Stimulated activated CD4-positive, alpha-beta T cell treated with anti-CD3 and anti-CD28 coated beads, Interleukin-2, amount 100 ng/mL, for 4 hours (primary cell): Measurements from ENCODE around the gene GRID1.
"Not testable (repeated sequence)": the region's sequence is repeated elsewhere in the genome, so short reads cannot be mapped to it uniquely, and the experiment has no call there.

Experiments
- DNase-seq: peaks from one replicate; pipeline ENCODE4 v3.0.0-alpha.2; 2020; ENCODE audit warnings: low read depth

GRID1 gene

DNA sequence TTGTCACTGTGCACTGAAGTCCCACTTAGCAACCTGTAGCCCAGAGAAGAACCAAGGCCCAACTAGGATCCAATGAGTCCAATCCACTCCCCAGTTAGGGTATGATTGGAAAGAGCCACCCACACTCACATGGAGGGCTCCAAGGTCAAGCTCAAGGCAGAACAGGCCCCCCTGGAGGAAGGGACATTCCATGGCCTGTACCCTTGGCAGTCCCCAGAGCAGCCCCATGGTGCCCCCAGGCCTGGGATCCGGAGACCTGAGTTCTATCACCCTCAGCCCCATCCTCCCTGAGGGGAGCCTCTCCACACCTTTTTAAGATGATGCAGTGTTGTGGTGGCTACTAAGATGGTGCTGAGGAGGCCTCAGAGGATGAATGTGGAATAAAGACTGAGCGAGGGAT, 231.4 kb downstream of the GRID1 start:
- DNase-seq = no peak

DNA sequence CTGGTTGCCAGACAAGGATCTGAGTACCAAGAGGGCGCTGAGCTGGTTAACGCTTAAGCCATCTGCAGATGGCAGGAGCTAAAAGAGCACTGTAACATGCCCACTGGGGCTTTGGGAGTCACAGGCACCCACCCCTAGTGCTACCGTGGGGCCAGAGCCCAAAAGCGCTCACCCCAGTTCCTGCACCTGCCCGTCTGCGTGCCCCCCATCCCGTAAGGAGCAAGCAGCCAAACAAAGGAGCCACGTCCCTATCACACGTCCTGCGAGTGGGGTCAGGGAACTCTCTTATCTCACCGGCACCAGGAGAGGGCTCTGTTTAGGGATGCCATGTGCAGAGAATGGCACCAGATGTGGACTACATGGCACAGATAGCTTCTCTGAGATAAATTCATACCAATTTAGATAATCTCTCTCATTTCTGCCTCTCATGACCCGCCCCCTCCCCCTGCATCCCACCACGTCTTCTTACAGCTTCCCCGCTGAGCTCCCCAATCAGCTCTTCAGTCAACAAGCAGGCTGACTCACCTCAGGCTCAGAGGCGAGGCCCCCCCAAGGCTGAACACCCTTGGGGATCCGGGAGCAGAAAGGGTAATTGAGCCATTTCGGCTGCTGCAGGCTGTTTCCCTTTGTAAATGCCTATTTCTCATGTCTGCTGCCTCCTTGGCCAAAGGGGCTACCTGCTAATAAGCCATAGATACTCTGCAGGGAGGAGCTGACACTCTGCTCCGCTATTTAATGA, 235.7 kb downstream of the GRID1 start:
- no peak for DNase-seq

DNA sequence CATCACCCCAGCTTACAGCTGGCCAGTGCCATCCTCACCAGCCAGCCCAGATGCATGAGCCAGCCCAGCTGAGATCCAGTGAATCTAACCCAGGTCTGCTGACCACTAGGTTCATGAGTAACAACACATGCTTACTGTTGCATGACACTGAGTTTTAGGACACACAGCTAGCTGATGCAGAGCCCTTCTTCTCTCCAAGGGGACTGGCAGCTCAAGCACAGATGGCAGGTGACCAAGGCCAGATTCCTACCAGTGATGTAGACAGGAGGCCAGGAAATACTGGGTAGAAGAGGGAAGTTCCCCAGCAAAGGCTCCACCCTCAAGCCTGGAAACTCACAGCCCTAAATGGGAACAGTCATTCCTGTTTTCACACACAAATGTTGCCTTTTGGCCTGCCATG, 236.6 kb downstream of the GRID1 start:
- DNase-seq = no peak

DNA sequence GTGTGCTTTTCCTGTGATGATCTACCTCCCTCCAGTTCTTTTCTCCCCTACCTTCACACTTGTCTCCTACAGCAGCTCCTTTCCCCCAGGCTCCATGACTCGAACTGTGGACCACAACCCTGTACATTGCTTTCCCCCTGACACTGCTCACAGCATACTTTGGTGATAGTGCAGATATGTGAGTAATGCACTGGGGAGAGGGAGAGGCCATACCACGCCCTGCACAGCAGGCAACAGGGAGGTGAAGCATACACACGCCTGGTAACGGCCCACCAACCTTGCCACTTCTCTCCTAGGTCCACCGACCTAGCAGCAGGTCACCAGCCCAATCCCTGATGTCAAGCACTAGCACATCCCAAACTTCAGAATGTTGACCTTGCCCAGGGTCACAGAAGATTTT, 238.2 kb downstream of the GRID1 start:
- no peak for DNase-seq

DNA sequence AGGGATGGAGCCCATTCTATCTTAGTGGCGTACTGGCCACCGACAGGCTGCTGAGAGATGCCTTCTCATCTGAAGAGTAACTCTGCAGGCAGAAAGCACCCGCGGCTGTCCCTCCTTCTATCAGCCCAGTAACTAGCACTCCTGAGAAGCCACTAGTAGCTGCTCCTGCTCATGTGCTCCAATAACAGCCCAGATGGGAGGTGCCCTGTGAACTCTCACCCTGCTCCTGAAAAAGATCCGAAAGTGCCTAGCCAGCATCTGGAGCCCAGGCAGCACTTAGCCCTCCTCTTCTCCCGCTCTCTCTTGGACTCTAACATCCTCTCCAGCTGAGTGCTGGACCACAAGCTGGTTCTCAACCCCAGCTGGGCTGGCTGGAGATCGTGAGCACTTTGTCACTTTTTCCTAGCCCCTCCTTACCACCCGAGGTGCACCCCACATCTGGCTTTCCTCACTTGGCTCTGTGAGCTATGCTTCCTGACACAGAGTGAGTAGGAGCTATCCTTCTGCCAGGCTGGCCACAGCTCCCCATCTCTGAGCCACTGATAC, 239.2 kb downstream of the GRID1 start:
- no peak for DNase-seq

DNA sequence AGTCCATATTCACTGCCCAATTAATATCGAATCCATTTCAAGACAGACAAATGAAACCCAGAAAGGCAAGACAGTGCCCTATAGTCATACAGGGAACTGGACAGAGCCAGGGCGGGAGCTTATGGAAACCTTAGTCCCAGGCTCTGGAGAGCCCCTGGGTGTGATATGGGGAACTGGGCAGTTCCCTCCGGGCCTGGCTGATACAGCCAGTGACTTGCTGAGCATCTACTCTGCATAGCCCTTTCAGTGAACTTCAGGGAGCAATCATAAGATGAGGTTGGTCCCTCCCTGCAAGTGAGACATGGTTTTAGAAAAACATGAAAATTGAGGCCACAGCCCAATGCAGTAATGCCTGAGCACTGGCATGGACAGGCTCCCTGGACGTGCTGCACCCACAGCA, 241.9 kb downstream of the GRID1 start:
- DNase-seq = no peak

DNA sequence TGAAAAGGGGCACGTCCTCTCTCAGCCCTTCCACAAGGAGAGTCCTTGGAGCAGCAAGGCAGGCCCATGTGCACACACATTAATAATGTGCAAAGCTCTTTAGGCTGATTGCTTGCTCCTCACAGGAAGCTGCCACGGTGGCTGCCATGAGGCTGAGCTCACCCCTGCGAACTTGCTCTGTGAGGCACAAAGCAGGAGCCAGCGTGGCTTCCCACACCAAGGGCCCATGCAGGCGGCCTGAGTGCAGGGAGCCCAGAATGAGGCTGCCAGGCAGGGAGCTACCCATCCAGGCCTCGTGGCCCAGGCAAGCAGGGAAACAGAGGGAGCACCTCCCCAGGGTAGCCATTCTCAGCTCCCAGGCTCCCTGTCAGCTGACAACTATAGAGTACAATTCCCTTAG, 242.9 kb downstream of the GRID1 start:
- no peak for DNase-seq

DNA sequence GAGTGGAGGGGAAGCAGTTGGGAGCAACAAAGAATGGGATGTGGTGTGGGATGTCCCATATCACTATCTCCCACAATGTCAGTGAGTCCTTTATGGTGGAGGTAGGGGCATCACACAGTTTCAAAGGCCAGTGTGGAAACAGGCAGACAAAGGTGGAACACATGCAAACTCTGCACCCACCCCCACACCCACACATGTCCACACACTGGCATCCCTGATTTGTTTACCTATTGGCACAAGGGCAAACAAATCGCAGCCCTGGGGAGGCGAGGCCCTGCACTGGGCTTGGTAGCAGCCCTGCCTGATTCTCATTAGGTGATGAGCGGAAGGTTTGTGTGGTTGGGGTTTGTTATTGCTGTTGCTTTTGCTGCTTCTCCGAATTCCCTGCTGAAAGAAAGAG, 243.3 kb downstream of the GRID1 start:
- no peak for DNase-seq

DNA sequence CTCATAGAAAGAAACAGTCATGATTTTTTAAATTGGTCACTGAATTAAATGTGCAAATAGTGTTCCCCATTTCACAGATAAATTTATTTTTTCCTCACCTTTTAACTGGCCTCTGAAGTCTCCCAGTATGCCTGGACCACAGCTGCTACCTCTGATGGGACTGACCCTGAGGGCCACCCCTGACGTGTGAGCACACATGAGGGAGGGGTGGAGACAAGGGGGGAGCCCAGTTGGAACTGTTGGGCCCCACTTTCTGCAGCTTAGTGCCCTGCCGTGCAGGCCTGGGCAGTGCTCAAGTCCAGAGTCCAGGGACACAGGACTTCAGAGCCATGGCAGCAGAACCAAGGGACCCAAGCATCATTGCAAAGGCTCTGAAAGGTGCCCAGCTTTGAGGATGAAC, 243.9 kb downstream of the GRID1 start:
- DNase-seq = no peak

DNA sequence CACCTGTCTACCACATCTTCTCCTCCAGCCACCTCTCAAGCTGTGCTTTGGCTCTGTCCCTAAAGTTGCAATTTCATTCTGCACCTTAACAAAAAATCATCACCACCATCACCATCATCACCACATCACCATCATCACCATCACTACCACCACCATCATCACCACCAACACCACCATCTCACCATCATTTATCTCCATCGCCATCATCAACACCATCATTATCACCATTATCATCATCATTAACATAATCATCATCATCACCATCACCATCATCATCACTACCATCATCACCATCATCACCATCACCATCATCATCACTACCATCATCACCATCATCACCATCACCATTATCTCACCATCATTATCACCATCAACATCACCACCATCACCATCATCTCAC, 245.4 kb downstream of the GRID1 start:
- DNase-seq = no peak

DNA sequence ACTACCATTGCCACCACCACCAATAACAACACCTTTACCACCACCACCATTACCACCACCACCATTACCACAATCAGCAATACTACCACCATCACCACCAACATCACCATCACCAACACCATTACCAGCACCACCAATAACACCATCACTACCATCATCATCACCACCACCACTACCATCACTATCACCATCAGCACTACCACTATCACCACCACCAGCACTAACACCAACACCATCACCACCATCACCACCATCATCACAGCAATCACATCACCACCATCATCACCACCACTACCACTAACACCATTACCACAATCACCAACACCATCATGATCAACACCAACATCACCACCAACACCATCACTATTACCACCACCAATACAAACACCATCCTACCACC, 249.5 kb downstream of the GRID1 start:
- DNase-seq = no peak

DNA sequence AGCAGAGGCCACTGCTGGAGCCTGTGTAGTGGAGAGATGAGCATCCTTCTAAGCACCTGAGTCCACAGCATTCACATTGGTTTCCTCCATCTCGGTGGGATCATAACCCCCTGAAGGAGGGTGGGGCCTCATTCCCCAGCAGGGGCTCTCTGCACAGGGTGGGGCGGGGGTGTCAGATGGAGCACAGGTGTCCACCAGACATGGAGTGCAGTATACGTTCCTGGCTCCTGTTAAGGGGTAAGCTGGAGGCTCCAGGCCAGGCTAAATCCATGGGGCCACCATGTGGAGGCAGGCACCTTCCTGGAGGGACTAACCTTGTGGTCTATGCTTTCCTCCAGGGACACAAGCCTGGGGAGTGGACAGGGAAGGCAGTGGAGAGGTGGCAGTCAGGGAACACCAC, 252.6 kb downstream of the GRID1 start:
- no peak for DNase-seq

DNA sequence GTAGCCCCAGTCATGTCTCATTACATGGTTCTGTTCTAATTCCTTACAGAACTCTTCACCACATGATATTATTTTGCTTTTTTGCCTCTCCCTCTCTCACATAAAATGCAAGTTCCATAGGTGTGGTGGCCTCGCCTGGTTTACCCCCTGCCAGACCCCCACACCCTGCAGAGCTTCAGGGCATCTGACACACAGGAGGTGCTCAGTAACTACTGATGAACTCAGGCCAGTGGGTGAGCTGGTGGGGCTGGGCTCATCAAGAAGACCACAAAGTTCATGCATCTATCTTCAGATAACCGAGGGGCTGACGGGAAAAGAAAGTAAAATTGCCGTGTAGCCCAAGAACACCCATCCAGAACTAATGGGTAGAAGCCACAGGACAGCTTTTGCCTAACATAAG, 253.1 kb downstream of the GRID1 start:
- no peak for DNase-seq

DNA sequence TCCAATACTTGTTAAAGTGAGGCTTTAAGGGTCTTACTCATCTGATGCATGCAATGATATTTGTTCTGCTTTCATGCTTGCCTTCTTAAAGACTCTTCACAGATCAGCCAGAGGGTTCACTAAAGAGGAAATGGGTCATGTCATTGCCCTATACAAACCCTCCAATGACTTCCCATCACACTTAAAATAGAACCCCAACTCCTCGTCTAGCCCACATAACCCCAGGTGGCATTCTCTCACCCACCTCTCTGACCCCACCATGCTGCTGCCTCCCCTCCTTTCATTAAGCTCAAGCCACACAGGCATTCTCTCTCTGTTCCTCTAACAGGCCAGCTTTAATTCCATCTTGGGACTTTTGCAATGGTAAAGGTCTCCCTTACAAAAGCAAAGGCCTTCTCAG, 253.6 kb downstream of the GRID1 start:
- no peak for DNase-seq

DNA sequence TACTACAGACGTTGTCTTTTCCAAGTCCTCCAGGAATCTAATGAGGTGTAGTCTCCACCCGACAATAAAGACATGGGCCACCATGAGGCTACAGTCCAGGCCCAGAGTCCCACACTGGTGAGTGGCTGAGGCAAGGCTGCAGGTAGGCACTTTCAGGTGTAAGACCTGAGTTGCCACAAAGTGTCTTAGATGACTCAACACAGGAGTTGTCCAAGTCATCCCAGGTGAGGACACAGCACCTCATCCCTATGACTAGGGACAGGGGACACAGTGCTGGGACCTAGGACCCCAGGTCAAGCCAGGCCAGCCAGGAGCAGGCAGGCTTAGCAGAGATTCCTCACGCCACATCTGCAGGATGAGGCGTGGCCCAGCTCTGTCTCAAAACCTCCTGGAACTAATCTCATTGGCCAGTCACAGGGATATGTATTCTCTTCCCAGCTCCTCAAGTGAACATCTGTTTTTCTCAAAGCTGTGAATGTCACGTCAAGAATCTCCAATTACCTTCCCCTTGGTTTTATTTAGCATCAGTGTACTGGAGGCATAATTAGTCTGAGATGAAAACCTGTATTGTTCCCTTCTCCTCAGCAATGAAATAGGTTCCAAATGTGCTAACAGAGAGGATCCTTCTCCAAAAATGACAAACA, 254.6 kb downstream of the GRID1 start:
- DNase-seq = no peak

DNA sequence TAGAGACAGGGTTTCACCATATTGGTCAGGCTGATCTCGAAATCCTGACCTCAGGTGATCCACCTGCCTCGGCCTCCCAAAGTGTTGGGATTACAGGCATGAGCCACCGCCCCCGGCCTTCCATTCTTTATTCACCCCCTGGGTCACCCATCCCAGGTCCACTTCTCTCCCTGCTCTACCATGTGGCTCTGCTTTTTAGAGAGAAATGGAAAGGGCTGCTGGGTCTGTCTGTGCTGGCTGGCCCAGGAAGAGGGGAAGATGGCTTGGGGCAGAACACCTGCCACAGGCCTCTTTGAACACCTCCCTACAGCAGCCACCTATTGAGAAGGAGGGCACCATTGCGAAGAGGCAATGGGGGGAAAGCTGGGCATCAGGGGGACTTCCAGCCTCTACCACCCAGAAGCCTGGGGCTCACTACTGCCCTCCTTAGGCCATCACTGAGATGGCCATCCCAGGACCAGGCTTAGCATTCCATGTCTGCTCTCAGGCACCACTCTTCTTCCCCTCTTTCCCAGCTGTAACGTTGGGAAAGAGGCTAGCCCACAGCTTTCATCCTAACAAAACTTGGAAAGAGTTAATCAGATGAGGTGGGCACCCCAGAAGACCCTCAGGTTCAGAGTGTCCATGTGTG, 256.3 kb downstream of the GRID1 start:
- DNase-seq = no peak

DNA sequence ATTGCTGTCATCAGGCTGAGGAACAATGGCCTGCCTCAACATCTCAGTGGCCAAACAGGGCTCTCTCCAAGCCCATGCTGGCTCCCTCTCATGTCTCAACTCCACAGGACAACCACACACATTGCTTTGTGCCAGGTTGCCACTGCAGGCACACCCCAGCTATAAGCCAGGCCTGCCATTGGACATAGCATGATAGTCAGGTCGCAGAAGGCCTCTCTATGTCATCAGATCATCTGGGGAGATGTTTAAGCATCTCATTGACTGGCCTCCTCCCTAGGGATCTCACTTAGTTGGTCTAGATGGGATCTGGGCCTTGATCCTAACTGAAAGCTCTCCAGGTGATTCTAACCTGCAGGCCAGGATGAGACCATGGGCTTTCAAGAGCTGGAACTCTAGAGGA, 257.2 kb downstream of the GRID1 start:
- no peak for DNase-seq

DNA sequence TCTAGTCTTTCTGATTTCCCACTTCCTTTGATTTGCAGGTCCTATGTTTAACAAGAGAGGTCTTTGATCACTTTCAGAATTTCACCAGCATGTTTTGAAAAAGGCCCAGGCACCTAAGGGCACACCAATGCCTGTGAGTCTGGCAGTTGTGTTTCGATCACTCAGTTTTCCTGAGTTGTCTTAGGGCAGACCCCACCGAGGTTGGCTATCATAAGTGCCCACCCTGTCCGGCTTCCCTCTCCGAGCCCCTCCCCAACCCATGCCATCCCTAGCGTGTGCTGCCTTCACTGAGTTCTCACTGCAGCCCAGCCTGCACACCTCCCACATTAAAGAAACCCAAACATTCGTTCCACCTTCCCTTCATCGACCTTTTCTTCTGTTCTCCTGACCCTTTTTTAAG, 257.9 kb downstream of the GRID1 start:
- DNase-seq = no peak

DNA sequence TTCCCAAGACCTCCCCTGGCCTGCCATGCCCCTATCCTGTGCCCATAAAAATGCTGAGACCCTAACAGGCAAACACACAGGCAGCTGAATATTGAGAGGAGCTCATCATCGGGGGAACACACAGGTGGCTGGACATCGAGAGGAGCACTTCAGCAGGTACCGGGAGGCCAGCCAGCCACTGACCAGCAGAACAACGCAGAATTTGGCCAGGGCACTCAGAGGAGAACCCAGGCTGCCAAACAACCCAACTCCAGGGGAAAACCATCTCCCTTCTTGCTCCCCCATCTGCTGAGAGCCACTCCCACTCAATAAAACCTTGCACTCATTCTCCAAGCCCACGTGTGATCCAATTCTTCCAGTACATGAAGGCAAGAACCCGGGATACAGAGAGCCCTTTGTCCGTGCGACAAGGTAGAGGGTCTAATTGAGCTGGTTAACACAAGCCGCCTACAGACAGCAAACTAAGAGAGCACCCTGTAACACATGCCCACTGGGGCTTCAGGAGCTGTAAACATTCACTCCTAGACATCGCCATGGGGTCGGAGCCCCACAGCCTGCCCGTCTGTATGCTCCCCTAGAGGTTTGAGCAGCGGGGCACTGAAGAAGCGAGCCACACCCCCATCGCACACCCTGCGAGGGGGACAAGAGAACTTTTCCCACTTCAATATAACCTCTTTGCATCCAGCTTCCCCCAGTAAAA, 258.8 kb downstream of the GRID1 start:
- DNase-seq = not testable (repeated sequence)

DNA sequence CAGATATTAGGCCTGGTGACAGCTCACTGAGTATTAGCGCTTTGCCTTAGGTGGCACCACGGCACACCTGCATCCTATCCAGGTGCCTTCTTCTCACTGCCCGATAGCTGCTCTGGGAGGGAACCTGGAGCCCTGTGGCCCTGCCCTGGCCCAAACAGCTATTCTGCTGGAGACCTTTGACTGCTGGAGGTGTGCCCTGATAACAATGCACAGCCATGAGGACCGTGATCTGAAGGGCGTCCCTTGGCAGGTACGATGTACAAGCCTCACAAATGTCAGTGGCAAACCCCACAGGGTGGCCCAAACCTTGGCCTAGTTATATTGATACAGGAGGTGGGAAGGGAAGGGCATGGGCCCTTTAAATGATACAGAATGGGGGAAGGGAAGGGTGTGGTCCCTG, 259.5 kb downstream of the GRID1 start:
- DNase-seq = no peak

DNA sequence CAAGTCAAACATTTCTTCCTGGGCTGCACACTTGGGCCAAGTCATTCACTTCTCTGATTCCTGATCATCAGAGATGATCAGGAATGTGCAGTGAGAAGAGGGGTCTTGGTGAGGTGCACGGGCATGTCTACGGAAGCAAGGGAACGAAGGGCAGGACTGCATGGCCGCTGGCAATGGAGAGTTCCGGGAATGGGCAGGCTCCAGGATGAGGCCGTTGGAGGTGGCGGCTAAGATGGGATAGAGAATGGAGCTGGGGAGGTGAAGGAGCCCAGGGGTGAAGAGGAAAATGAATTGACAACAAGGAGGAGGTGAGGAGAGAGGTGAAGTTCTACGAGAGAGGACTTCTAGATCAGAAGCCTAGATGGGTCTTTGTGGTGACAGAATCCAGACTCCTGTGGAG, 260.0 kb downstream of the GRID1 start:
- no peak for DNase-seq

DNA sequence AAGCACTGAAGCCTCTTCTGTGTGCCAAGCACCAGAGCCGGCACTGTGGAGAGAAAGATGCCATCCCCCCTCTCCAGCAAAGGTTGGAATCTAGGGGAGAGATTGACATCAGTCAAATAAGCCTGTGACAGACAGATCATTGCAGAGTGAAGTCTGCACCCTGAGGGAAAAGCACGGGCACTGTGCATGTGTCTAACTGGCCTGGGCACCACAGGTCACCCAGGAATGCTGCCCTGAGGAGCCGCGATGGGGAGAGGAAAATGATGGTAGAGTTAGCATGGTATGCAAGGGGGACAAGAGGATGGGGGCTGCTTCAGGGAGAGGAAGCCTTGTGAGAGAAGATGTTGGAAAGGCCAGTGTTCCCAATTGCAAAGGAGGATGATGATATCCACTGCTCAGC, 261.0 kb downstream of the GRID1 start:
- DNase-seq = no peak

DNA sequence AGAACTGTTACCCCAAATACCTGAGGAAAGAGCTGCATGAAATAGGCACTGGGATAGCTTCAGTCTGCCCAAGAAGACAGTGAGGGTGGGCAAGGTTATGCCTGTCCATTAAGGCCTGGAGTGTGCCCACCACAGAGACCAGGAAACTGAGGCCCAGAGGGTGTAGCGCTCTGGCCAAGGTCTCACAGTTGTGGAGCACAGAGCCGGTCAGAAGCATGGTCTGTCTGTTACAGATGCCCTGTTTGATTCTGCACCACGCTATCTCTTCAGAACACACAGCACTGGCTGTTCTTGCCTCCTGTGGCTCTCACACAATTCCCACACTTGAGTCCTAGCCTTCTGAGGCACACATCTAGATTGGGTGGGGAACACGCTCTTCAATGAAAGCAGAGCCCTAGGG, 261.4 kb downstream of the GRID1 start:
- no peak for DNase-seq
